ENCODE results near the gene HDAC9.

DNA sequence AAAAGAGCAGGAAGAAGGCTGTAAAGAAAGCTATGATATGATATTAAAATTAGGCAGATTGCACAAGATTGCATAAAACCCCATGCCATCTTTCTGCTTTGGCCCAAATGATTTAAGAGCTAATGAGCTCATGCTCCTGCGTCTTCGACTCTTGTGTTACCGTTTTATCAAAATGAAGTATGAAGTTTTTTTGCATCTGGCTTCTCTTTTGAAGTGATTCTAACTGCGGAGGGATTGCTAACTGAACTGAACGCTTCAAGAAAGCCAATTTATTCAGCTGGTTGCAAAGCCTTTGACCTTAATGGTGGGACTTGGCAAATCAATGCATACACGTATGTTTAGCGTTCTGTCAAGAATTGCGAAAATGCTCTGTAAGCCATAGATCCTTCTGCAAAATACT, 339.0 kb downstream of the HDAC9 start:
- TF ChIP-seq POLR2A (IDR thresholded peaks at IDR 0.05; ENCODE audit: low read length) (no peak), GATA1 (IDR thresholded peaks at IDR 0.05; ENCODE audit: low read depth, low read length) (no peak)

All from erythroblast (primary cell).